NOMO-1 treated with DMSO at 0.1 percent for 48 hours (cell line): Measurements from ENCODE around the gene PDIA5.

ENCODE experiments used
- DNase-seq: peaks from one replicate; lab custom pipeline; 2025; ENCODE audit not compliant: unreplicated experiment; lab: John Stamatoyannopoulos, UW

The PDIA5 gene

DNA sequence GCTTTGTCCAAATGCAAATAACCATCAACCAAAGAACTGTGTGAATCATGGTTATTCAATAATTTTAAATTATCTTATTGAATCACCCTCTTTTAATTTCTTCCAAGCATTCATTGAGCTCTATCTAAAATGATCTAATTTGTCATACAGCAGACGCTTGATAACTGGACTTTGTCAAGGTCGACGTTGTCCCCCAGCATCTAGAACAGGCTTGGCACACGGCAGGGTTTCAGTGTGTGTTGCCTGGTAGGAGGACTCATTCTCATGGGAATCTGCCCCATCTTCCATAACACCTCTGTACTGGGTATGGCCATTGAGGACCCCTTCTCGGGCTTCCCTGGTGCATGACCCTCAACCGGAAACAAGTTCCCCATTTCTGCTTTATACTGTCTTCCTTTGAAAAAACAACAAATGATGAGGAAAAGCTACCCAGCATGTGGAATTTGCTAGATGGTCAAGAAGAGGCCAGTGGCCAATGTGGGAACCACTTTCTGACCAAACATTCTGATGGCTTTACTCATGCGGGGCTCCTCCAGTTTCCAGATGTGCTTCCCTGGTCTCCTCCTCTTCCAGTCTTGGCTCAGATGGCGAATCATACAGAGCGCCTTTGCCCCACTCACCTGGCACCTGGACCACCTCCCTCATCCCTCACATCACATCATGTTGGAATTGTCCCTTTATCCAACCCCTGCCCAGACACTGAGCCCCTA lies 93.3 kb downstream of the PDIA5 start:
- DNase-seq, result no peak

DNA sequence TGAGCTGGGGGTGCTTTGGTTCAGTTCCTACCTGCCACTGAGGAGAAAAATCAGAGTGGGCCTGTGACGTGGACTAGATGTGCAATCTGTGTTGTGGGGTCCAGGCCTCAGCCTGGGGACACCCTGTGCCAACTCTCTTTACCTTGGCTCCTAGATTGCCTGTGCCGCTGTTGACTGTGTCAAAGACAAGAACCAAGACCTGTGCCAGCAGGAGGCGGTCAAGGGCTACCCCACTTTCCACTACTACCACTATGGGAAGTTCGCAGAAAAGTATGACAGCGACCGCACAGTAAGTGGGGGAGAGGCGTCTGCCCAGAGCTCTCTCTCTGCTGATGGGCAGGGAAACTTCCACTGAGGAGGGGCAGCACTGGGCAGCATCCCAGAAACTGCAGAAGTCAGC lies 94.3 kb downstream of the PDIA5 start:
- no peak for DNase-seq

DNA sequence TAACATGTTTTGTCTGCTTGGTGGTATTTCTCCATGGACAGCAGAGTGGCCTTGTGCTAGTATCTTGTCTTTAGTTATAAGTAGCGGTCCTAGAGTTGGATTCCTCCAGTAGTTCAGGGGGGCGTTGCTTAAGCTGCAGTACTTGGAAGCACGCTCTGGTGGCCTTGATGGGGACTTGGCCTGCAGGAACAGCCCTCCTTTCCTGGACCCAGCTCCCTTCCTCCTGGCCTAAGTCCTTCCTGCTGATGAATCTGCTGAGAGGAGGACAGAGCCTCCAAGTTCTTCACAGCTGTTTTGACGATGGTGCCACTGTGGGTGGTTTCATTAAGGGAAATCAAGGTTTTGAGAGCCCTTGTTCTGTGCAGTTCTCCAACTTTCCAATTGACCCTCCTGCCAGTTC lies 96.3 kb downstream of the PDIA5 start:
- no peak for DNase-seq

DNA sequence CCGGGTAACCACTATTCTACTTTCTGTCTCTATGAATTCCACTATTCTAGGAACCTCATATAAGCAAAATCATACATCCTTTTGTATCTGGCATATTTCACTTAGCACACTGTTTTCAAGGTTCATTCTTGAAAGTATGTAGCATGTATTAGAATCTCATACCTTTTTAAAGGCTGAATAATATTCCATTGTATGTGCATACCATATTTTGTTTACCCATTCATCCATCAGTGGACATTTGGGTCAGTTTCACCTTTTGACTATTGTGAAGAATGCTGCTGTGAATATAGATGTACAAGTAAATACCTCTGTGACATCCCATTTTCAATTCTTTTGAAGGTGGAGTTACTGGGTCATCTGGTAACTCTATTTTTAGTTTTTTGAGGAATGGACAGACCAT lies 98.3 kb downstream of the PDIA5 start:
- DNase-seq, result no peak

DNA sequence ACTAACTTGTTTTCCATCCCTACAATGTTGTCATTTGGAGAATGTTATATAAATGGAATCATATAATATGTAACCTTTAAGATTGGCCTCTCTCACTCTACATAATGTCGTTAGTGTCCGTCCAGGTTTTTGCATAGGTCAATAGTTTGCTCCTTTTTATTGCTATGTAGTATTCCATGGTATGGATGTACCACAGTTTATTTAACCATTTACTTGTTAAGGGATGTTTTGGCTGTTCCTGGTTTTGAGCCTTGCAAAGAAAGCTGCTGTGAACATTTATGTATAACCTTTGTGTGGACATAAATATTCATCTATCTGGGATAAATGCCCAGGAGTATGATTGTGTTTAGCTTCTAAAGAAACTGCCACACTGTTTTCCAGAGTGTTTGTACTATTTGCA lies 100.9 kb downstream of the PDIA5 start:
- DNase-seq, result no peak

DNA sequence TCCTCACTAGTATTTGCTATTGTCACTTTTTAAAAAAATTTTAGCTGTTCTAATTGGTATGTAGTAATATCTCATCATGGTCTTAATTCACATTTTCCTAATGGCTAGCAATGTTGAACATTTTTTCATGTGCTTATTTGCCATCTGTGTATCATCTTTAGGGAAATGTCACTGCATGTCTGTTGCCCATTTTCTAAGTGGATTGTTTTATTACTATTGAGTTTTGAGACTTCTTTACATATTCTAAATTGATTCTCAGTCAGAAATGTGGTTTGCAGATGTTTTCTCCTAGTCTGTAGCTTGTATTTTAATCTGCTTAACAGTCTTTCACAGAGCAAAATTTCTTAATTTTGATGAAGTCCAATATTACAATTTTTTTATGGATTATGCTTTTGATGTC lies 101.3 kb downstream of the PDIA5 start:
- DNase-seq, result no peak

DNA sequence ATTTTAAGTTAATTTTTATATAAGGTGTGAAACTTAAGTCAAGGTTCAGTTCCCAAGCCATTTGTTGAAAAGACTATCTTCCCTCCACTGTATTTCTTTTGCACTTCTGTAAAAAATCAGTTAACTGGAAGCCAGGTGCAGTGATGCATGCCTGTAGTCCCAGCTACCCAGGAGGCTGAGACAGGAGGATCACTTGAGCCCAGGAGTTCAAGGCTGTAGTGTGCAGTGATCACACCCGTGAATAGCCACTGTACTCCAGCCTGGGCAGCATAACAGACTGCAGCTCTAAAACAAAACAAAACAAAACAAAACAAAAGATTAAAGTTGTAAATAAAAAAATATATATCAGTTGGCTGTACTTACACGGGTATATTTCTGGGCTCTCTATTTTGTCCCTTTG lies 101.8 kb downstream of the PDIA5 start:
- no peak for DNase-seq

DNA sequence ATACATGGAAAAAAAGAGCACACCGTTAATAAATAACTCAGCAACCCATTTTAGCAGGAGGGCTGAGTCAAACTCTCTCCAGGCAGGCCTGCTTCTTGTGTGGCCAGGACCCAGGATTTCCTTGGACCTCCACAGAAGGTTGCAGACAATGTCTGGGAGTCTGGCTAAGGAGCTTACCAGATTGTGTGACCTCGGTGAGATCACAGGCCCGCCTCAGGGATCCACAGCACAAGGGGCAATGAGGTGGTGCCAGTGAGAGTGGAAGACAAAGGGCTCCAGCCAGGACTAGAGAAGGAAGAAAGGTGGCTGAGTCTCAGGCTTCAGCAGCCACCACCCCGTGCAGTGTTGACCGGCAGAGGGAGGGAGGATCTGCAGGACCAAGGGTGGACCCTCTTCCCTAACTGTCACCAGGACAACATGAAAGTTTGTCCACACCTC lies 102.7 kb downstream of the PDIA5 start:
- no peak for DNase-seq

DNA sequence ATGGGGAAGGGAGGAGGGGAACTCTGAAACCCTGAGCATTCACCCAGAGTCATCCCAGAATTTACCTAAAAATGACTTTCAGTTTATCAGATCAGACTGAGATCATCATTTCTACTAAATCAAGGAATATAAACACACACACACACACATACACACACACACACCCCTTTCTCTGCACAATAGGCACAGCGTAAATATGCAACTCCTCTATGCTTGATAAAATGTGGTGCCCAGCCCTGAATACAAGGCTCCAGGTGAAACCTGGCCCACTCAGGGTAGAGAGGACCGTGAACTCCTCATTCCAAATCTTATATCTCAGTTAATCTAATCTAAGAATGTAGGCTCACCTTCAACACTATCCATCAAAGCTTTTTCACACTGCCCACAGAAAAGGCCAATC lies 103.1 kb downstream of the PDIA5 start:
- no peak for DNase-seq

DNA sequence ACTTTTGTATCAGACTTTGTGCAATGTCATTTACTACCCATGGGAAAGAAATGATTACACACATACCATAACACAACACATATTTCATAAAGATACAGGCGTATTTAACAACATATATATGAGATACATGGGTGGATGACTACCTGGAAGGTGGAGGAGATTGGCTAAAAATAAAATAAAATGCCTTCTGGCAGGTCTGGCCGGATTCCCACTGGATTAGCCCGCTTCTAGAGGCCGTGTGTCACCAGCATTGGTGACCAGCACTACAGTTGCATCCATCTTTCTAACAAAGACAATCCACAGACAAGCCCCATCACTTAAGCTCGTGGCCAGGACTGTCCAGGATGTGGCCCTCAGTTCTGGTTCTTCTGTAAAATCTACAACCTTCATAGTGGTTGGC lies 114.0 kb downstream of the PDIA5 start:
- no peak for DNase-seq

DNA sequence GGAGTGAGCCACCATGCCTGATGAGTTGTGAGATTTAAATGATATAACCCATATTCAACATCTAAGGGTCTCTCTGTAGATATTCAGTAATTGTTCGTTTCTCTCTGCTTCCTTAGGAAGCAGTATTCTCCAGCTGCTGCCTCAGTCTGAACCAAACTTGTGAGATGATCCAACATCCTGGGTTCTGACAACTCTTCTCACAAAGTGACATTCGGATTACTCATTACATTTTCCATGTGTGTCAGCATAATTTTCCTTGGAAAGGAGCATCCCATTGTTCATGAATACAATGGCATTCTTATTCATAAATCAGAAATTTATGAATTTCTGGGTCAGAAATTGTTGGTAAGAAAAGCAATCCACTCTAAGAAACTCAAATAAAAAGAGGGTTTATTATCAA lies 119.9 kb downstream of the PDIA5 start:
- no peak for DNase-seq

DNA sequence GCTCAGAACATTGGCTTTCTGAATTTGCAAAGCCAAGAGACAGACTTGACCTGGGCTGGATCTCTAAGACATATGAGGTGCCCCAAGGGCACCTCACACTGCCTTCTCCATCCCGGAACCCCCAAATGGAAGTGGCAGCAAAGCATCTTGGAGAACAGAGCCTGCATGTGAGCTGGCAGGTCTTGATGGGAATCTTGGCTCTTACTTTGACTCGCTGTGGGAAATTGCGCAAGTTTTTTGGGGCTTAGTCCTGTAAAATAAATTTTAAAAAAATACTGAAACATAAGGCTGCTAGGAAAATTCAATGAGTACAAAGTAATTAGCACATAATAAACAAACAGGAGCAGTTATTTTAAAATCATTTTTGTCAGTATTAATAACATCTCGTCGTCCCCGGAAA lies 121.2 kb downstream of the PDIA5 start:
- DNase-seq, result no peak

DNA sequence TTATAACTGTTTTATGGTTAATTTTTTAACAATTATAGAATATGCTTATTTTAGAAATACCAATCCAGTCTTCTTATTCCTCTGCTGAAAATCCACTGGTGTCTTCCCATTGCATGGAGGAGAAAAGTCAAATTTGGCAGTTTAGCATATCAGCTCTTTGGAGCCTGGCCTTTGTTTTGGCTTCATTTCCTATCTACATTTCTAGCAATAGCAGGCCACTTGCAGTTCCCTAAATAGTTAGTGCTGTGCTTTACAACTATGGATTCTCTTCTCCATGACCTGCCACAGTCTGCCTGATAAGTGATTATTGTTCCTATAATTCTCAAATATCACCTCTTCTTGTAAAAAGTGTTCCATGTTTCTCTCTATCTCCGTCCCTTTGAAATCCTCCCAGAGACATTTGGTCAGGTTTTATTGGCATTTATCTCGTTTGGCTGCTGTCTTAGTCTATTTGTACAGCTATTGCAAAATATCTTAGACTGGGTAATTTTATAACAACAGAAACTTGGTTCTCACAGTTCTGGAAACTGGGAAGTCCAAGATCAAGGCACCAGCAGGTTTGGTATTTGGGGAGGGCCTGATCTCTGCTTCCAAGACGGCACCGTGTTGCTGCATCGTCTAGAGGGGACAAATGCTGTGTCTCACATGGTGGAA lies 126.8 kb downstream of the PDIA5 start:
- DNase-seq, result no peak

DNA sequence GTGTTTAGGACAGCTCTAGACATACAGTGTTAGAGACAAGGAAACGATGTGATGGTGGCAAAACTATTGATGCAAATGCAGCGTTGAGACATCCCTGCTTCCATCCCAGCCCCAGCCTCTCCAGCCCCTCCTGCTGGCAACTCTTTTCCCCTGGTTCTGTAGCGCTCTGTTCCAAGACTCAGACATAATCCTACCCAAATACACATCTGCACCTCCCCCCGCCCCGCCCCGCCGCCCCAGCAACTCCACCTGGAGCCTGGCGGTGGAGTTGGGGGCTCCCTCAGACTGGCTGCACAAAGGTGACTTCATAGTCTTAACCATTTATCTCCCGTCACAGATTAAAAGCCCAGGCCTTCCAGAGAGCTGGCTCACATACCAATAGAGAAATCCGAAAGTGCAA lies 127.7 kb downstream of the PDIA5 start:
- DNase-seq, result no peak

DNA sequence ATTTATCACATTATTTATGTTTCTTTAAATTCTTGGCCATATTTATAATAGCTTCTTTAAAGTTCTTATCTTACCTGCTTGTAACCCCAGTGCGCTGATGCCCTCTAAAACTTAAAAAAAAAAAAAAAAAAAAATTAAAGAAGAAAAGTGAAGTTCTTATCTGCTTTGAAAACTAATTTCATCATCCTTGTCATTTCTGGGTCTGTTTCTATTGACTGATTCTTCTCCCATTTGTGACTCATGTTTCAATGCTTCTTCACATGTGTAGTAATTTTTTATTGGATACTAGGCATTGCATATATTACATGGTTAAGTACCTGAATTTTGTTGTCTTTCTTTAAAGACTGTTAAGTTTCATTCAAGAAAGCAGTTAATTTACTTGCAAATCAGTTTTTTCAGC lies 131.5 kb downstream of the PDIA5 start:
- DNase-seq, result no peak

DNA sequence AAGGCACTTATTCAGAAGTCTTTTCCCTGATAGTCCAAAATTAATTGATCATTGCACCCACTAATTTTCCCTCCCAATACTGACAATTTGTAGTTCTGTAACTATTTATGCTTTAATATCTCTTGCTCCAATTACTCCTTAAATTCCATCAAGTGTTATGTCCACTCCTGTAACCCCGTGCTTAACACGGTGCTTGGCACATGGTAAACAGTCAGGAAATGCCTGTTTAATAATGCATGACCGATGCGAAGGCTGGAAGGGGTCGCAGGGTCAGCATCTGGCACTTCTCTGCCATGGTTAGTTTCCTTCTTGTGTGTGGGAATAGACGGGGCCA lies 134.4 kb downstream of the PDIA5 start:
- DNase-seq, result no peak

DNA sequence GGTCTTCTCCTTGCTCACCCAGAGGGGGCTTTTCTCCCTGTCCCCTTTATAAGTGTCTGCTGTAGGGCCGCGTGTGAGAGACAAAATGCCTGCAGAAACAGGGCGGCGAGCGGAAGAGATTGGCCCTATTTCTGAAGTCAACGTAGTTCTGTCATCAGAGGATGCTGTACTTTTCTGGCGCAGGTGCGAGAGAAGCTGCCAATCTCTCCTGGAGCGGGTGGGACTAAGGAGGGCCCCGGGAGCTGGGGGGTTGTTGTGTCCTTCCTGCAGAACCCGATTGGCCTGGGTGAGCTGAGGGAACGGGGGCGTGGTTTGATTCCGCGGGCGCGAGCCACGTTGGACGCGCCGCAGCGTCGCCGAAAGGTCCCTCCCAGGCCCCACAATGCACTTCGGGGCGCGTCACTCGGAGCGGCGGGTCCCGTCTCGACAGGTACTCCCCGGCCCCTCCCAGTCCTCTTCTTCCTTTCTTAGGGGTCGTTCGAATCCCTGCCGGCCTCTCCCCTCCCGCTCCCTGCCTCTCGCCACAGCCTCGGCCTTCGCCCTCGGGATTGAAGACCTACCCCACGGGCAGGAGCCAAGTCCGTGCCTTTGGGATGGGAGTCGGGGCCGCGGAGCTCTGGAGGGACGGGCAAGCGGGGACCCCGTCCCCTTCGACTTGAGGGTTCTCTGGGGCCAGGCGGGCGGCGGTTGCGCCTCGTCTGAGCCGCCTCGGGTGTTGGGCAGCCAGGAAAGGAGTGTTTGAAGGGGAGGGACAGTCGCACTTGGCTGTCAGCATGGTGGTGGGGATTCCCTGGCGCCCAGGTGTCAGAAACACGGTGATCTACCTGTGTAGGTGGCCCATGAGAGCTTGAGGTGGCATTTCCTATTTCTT lies 135.0 kb downstream of the PDIA5 start, which contains the start of gene SEC22A:
TSS of gene SEC22A (plus strand) at position 387 of the 871 bp plus-strand sequence. CDS start 7,275 bp downstream, outside the sequence.
- peak; percentile 94 for DNase-seq

DNA sequence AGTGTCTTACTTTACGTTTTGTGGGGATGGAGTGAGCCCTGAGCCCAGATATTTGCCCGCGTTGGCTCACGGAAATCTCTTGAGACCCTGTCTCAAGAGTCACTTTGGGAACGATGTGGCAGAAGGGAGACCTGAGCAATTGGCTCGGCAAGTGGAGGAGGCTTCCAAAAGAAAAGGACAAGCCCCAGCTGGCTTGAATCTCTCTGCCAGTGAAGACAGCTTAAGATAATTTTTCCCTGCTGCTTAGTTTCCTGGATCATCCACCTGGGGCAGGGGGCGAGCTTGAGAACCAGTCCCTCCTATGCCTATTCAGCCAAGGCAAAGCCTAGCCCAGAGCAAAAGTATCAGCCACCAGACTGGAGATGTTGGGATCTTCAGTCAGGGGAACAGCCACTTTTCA lies 135.6 kb downstream of the PDIA5 start:
- DNase-seq, result no peak
